Small intestine (tissue), 7 donors: ENCODE measurements around the gene ALPP. TPM values are rescaled to one million over a fixed set of nuclear protein-coding genes. Genes with fewer than 3 reads are reported as not detected.
A peak's percentile ranks its signal among the peaks of the same experiment; 100 is the strongest.
"Not testable (repeated sequence)": the region's sequence is repeated elsewhere in the genome, so short reads cannot be mapped to it uniquely, and the experiment has no call there.

Experiments used
- DNase-seq, 2 donors: peaks; one replicate each; pipeline versions ENCODE4 v3.0.0 to v3.0.0-alpha.2; 2013
- FAIRE-seq: peaks from 2 replicates; lab custom pipeline; 2012; peaks lifted over from hg19 to GRCh38; lab: Jason Lieb, UNC
- H3K27ac ChIP-seq, 3 donors: one replicate each; pipeline ENCODE4 v1.5.1; 2013; ENCODE audit warnings: low read length in 2 of 3, mild to moderate bottlenecking in 2 of 3, control low read depth in 1 of 3, inconsistent platforms in 1 of 3, low read depth in 1 of 3, moderate library complexity in 1 of 3
- H3K27me3 ChIP-seq, 3 donors: one replicate each; pipeline ENCODE4 v1.6.1; 2013; ENCODE audit warnings: low read length in 3 of 3, inconsistent platforms in 1 of 3; ENCODE audit not compliant: control insufficient read depth in 3 of 3, insufficient read depth in 3 of 3
- H3K36me3 ChIP-seq, 3 donors: one replicate each; pipeline ENCODE4 v1.6.1; 2013; ENCODE audit warnings: low read length in 3 of 3, inconsistent platforms in 1 of 3, low read depth in 1 of 3, mild to moderate bottlenecking in 1 of 3, moderate library complexity in 1 of 3; ENCODE audit not compliant: control insufficient read depth in 3 of 3, insufficient read depth in 2 of 3
- H3K4me1 ChIP-seq, 3 donors: one replicate each; pipeline ENCODE4 v1.6.1; 2013; ENCODE audit warnings: low read length in 2 of 3, inconsistent platforms in 1 of 3, low read depth in 1 of 3, mild to moderate bottlenecking in 1 of 3, moderate library complexity in 1 of 3; ENCODE audit not compliant: control insufficient read depth in 3 of 3, insufficient read depth in 2 of 3
- H3K4me3 ChIP-seq, 3 donors: one replicate each; pipeline ENCODE4 v1.5.1; 2013; ENCODE audit warnings: low read length in 3 of 3, control low read depth in 1 of 3, inconsistent platforms in 1 of 3, low read depth in 1 of 3, mild to moderate bottlenecking in 1 of 3, moderate library complexity in 1 of 3
- H3K9me3 ChIP-seq, 2 donors: one replicate each; pipeline ENCODE4 v1.6.1; 2013; ENCODE audit warnings: low read depth in 1 of 2, low read length in 1 of 2; ENCODE audit not compliant: control insufficient read depth in 2 of 2, insufficient read depth in 1 of 2
- WGBS, 3 donors: extraction: QIAGEN DNeasy Blood & Tissue Kit; methylation state at CpG; one replicate each; pipeline ENCODE4 v1.1.7; 2013; 5-methylcytosine and 5-hydroxymethylcytosine counted together
- polyA plus RNA-seq, 4 donors: library from polyadenylated mRNA; stranded (reverse) in 3 of 4; unstranded in 1 of 4; fragments of 200-250 nt in 3 of 4; fragments of 120-200 nt in 1 of 4; gene quantifications; one replicate each; pipeline versions ENCODE4 v1.2.1 to v1.2.3, GENCODE V29; 2013
- donor health status: healthy with polysubstance abuse.
- donor health status: control.
- donor health status: control.
- donor health status: Bipolar disorder and iron deficiency.
- donor health status: healthy.

Gene ALPP
- polyA plus RNA-seq, 4 donors = 0.01 TPM; not detected in 3

DNA sequence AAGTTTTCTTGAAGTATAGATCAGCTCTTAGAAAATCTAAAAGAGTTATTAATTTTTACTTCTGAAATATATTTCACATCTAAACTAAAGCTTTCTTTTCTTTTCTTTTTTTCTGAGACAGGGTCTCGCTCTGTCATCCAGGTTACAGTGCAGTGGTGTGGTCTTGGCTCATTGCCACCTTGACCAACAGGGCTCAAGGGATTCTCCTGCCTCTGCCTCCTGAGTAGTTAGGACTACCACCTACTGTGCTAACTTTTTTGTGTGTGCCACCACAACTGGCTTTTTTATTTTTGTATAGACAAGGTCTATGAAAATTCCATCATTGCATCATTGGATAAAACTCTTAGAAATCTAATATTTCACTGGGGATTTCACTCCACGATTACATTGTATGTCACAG is 18.1 kb downstream of the ALPP start:
- H3K27ac ChIP-seq = no peak overlapping the region
- WGBS, 3 donors = 74 to 84% (median 77%) methylated on average over 2 of the region's 2 CpGs
- no peaks in the 10 kb centered on the region for H3K36me3 ChIP-seq
- H3K9me3 ChIP-seq = no peaks in the 10 kb centered on the region
- peaks cover 0 to 2% (median 0%) of the 10 kb centered on the region in 3 donors for H3K4me1 ChIP-seq
- FAIRE-seq (no peak), DNase-seq (no peak)
- H3K4me3 ChIP-seq = no peak overlapping the region
- peaks cover 0 to 5% (median 0%) of the 10 kb centered on the region in 3 donors for H3K27me3 ChIP-seq

GRCh38 chr2:232398293-232399034 is 19.9 kb downstream of the ALPP start:
- WGBS, 3 donors = 55 to 76% (median 67%) methylated on average over 5 of the region's 5 CpGs
- Histone ChIP-seq H3K36me3 (no peaks in the 10 kb centered on the region), H3K27ac (peak overlapping the region in 1 of 3 donors; percentile 72), H3K4me1 (peaks cover 0 to 2% (median 0%) of the 10 kb centered on the region in 3 donors), H3K4me3 (no peak overlapping the region), H3K9me3 (no peaks in the 10 kb centered on the region), H3K27me3 (no peaks in the 10 kb centered on the region)
- DNase-seq (peak; percentile 37 to 71), FAIRE-seq (no peak)

DNA sequence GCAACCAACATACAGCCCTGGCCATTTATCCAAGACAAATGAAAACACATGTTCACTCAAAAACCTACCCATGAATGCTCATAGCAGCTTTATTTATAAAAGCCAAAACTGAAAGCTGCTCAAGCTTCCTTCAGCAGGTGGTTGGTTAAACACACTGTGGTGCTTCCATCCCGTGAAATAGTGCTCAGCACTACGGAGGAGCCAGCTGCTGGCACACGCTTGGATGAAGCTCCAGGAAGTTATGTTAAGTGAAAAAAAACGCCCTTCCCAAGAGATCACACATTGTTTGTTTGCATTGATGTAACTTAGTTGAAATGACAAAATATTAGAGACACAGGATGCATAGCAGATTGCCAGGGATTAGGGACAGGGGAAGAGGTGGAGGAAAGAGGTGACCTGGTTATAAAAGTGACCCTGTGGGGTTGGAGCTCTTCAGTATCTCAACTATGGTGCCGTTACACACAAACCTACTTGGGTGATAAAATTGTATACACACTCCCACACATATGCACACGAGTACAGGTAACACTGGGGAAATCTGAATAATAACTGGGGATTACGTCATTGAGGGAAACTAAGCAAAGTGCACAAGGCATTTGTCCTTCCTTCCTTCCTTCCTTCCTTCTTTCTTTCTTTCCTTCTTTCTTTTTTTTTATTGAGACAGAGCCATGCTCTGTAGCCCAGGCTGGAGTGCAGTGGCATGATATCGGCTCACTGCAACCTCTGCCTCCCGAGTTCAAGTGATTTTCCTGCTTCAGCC is 21.9 kb downstream of the ALPP start:
- 39 to 53% (median 42%) methylated on average over 9 of the region's 9 CpGs for WGBS, 3 donors
- H3K27me3 ChIP-seq = no peaks in the 10 kb centered on the region
- H3K27ac ChIP-seq = no peak overlapping the region
- FAIRE-seq (no peak), DNase-seq (peak in 1 of 2 donors; percentile 32)
- no peak overlapping the region for H3K4me3 ChIP-seq
- no peaks in the 10 kb centered on the region for H3K36me3 ChIP-seq
- H3K4me1 ChIP-seq = peaks cover 0 to 2% (median 0%) of the 10 kb centered on the region in 3 donors
- H3K9me3 ChIP-seq = no peaks in the 10 kb centered on the region

DNA sequence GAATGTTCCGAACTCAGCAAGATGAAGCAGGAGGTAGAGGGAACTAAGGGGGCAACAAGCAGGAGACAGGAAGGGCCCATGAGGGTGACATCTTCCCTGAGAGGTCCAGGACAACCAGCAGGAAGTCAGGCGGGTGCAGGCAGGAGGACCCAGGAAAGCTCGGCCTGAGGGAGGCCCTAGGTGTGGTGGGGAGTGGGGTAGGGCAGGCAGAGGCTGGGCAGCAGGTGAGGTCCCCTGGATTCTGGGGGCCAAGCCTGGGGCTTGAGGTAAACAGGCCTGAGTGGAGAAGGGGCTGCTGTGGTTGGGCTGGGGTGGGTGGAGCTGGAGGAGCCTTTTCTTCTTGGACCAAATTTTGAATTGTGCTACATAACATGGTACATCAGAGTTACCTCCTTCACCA is 24.0 kb downstream of the ALPP start:
- no peak for DNase-seq
- H3K27me3 ChIP-seq = no peaks in the 10 kb centered on the region
- H3K27ac ChIP-seq = no peak overlapping the region
- no peaks in the 10 kb centered on the region for H3K36me3 ChIP-seq
- no peak overlapping the region for H3K4me3 ChIP-seq
- no peak for FAIRE-seq
- no peaks in the 10 kb centered on the region for H3K9me3 ChIP-seq
- peaks cover 0 to 2% (median 0%) of the 10 kb centered on the region in 3 donors for H3K4me1 ChIP-seq
- 67 to 81% (median 72%) methylated on average over 3 of the region's 3 CpGs for WGBS, 3 donors

- Histone ChIP-seq H3K4me3 (no peak overlapping the region), H3K4me1 (peaks cover 0 to 7% (median 3%) of the 10 kb centered on the region in 3 donors), H3K36me3 (no peaks in the 10 kb centered on the region), H3K27me3 (peaks cover 0 to 8% (median 0%) of the 10 kb centered on the region in 3 donors), H3K9me3 (no peaks in the 10 kb centered on the region), H3K27ac (no peak overlapping the region)
- DNase-seq = no peak
- 82 to 91% (median 88%) methylated on average over 11 of the region's 11 CpGs for WGBS, 3 donors
- FAIRE-seq = no peak
Observed at GRCh38 chr2:232405943-232406510, 27.5 kb downstream of the ALPP start.

GRCh38 chr2:232406556-232407310 is 28.2 kb downstream of the ALPP start, which contains the start of gene ALPG:
Gene ALPG, plus strand, starts transcription at chr2:232406844. Its CDS starts 51 bp downstream, at chr2:232406895.
- Histone ChIP-seq H3K27me3 (peaks cover 0 to 8% (median 0%) of the 10 kb centered on the region in 3 donors), H3K4me1 (peaks cover 0 to 7% (median 3%) of the 10 kb centered on the region in 3 donors), H3K4me3 (no peak within 1 kb of the TSS), H3K9me3 (no peaks in the 10 kb centered on the region), H3K27ac (no peak within 1 kb of the TSS), H3K36me3 (no peaks in the 10 kb centered on the region)
- FAIRE-seq (no peak), DNase-seq (no peak)
- 82 to 89% (median 89%) methylated on average over 16 to 17 of the region's 17 CpGs for WGBS, 3 donors

GRCh38 chr2:232407428-232408150 is 29.0 kb downstream of the ALPP start:
- peaks cover 0 to 10% (median 0%) of the 10 kb centered on the region in 3 donors for H3K27me3 ChIP-seq
- not testable (repeated sequence) for H3K4me1 ChIP-seq, H3K9me3 ChIP-seq, H3K27ac ChIP-seq, H3K4me3 ChIP-seq, H3K36me3 ChIP-seq, FAIRE-seq, DNase-seq
- 80 to 90% (median 86%) methylated on average over 23 to 30 of the region's 30 CpGs for WGBS, 3 donors
